Activated CD8-positive, alpha-beta memory T cell treated with anti-CD3 and anti-CD28 coated beads for 24 hours (primary cell): ENCODE data around the gene FABP7.
A peak's percentile ranks its signal among the peaks of the same experiment; 100 is the strongest.

ENCODE experiments used
- DNase-seq: peaks from one replicate; pipeline ENCODE4 v3.0.0-alpha.2; 2020

Gene FABP7

DNA sequence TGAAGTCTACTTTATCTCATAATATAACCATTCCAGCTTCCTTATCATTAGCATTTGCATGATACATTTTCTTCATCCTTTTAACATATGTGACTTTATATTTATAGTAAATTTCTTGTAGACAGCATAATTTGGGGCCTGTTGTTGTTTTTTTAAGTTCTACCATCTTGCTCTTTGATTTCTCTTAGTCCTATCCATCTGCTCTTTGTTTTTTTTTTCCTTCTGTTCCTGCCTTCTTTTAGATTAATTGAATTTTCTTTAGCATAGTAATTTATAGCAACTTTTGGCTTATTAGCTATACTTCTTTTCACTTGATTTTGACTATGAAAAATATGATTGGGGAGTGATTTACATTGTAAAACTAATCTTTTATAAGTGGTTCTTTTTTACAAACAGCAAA, 19.2 kb upstream of the FABP7 start:
- no peak for DNase-seq

DNA sequence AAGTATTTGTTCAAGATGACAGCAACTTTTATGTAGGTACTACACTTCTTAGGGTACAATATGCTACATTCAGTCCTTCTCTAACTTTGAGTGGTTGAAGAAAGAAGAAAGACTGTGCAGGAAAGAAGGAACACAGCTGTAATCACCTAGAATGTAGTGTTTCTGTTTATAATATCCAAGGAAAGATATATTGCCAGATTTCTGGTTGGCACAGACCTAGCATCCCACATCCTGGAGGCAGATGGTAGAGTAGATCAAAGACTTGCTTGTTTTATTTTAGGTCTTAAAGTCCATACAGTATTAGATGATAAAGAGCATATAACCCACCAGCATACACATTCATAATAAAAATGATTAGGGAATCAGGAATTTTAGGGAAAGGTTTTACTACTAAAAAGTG, 13.3 kb upstream of the FABP7 start:
- DNase-seq = no peak

DNA sequence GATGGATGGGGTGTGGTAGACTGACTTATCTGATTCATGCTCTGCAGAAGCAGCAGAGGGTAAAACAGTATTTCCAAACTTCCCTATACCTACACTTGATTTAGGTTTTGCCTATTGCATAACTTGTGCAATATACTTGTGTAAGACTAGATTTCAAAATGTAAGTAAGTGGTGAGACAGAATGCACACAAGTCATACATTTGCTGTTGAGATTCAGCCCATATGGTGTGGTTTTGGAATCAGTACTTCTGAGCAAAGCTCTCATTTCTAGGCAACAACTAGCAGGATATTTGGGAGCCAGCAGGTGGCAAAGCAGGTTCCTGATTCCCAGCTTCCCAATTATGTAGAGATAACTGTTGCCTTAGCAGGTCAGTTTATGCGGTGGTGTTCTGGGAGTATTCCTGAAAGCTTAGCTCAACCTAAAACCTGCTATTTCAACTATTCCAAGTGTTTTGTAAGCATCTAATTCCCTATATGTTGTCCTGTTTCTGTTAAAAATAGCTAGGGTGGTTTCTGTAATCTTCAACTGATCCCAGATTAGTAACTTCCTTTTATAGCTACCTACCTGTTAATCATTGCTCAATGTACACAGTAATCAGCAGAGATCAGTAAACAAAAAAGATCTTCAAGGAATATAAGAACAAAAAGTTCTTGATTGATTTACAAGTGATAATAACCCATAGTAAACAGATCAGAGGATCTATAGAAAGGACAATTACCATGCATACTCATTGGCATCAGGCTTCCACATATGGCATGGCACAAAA, 8.5 kb upstream of the FABP7 start:
- no peak for DNase-seq

DNA sequence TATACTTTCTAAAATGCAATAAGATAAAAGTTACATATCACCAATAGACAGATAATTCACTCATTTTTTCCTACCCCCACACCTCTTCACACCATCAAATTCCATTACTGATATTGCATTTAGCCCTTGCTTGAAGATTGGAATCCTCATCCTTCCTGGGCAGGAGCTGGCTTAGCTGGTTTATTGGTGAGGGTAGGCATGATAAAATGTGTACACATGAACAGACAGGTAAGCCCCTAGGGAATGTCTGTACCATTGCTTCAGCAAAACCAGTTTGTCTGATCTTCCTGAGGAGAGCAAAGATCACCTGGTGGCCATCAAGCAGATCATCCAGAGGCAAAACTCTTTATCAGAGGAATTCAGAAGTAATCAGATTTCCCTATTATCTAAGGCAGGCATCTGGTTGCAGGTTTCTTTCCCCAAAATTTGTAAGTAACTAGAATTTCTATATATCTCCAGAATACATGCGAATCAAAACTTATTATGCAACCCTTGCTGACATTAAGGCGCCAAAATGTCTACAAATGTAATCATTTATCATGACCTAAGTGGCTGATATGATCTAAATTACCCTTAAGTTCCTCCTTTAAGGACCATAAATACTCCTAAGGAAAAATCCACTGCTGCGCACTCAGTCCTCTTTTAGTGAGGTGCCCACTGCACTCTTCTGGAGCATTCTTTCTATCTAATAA, 6.6 kb upstream of the FABP7 start:
- DNase-seq = no peak

DNA sequence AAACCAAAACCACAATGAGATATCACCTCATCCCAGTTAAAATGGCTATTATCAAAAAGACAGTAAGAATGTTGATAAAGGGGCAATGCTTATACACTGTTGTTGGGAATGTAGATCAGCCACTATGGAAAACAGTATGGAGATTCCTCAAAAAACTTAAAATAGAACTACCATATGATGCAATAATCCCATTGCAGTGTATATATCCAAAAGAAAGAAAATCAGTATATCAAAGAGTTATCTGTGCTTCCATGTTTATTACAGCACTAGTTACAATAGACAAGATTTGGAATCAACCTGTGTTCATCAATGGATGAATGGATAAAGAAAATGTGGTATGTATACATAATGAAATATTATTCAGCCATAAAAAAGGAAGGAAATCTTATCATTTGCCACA, 3.5 kb upstream of the FABP7 start:
- DNase-seq = no peak

DNA sequence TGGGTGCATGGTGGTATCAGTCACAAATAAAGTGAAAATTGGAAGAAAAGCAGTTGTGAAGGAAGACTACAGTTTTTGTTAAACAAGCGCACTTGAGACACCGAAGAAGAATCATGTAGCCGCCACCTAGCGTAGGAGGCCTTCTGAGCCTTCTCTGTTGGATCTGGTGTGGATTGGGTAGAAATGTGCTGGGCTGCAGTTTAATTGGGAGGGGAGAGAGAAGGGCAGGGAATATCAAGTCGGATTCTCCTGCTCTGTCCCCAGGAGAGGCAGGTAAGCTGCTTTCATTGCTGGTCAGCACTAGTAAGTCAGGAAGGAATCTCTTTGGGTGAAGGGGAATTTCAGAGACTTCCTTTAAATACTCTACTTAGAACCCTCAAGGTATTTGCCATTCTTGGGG, 1.2 kb upstream of the FABP7 start:
- no peak for DNase-seq

DNA sequence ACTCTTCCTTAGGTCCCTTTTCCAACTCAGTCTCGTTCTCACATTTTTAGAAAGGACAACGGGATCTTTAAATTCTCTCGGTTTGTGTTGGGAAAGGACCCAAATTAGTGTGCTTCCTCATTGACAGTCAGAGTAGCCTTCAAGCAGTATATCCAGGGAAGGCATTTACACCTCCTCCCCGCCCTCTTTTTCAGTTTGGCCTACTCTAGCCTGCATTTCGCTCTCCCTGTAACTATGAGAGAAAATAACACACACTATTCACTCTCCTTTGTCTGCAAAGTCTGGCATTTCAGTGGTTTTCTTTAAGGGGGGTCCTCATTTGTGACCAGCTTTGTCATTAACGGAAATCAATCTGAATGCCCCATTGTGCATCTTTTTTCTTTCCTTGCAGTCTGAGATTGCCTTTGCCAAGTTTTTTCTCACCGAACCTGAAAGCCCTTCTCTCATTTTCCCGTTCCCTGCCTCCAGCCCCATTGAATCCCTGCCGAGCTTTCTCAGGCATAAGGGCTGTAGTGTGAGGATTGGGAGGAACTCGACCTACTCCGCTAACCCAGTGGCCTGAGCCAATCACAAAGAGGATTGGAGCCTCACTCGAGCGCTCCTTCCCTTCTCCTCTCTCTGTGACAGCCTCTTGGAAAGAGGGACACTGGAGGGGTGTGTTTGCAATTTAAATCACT, 393 bp upstream of the FABP7 start:
- no peak for DNase-seq

DNA sequence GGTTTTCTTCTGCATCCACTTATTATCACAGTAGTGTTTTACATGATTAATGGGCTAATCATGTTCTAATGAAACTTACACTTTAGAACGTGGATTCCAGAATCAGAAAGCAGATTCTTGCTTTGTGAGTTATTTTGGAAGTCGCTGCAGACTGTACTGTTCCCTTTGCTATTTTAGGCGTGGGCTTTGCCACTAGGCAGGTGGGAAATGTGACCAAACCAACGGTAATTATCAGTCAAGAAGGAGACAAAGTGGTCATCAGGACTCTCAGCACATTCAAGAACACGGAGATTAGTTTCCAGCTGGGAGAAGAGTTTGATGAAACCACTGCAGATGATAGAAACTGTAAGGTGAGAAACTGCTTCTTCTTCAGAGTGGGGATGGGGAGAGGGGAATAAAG, 598 bp downstream of the FABP7 start:
- no peak for DNase-seq

DNA sequence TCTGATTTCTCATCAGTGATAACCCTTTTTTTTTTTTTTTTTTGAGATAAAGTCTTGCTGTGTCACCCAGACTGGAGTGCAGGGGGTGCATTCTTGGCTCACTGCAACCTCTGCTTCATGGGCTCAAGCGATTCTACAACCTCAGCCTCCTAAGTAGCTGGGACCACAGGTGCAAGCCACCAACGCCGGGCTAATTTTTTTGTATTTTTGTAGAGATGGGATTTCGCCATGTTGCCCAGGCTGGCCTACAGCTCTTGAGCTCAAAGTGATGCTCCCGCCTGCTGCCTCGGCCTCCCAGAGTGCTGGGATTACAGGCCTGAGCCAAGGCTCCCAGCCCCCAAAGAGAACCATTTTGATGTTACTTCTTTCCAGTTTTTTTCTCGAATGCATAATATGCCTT, 2.2 kb downstream of the FABP7 start:
- DNase-seq = no peak

DNA sequence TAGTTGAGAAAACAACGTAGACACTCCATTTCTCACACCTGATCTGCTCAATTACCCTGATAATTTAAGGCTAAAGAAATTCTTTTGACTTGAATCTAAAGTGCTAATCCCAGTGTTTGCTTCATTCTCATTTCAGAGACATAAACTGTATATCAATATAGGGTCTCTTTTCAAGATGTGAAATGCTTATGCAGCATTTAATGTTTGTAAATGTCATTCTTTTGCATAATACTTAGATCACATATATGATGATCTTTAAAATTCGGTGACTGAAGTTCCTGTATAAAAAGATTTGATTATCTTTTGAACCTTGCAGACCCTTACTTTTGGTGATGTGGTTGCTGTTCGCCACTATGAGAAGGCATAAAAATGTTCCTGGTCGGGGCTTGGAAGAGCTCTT, 3.9 kb downstream of the FABP7 start:
- DNase-seq = no peak

DNA sequence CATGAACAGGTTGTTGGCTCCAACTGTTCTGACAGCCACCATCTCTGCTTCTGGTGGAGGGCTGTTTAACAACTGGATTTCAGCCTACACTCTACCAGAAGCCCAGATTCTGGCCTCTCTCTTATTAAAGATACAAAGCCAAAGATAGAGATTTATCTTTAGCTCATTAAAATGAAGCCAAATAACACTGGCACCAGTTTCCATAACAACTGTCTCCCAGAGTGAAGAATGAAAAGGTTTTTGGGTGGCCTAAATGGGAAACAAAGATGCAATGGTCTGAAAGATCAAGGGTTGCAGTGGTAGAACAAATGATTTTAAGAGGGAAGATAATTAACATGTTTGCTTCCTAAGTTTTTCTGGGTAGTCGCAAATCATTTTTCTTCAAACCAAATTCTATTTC, 6.4 kb downstream of the FABP7 start:
- no peak for DNase-seq

DNA sequence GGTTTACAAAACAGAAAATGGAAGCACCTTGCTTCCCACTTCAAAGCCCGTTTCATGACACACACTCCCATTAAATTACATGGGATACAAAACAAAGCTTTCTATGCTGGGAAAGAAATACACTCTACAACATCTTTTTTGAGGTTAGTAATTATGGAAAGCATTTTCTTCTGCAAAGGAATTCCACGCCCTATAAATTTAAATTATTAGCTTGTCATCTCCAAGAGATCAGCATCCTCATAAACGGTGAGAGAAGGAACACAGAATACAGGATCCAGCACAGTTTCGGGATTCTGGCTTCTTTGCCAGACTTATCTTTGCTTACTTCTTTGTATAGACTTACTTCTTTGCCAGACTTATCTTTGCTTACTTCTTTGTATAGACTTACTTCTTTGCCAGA, 8.2 kb downstream of the FABP7 start:
- no peak for DNase-seq

DNA sequence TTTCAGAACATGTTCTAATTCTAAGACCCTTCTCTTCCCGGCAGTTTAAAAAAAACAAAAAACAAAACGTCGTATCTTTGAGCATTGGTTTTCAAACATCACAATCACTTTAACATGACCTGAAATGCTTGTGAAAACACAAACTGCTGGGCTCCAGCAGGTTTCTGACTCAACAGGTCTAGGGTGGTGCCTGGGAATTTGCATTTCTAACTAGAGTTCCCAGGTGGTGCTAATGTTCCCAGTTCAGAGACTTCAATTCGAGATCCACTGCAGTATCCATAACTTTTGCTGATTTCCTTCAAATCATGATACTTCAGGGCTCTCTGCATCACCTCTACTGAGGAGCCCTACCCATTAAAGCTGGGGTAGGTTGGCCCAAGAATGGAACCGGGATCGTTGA, 8.7 kb downstream of the FABP7 start:
- no peak for DNase-seq

DNA sequence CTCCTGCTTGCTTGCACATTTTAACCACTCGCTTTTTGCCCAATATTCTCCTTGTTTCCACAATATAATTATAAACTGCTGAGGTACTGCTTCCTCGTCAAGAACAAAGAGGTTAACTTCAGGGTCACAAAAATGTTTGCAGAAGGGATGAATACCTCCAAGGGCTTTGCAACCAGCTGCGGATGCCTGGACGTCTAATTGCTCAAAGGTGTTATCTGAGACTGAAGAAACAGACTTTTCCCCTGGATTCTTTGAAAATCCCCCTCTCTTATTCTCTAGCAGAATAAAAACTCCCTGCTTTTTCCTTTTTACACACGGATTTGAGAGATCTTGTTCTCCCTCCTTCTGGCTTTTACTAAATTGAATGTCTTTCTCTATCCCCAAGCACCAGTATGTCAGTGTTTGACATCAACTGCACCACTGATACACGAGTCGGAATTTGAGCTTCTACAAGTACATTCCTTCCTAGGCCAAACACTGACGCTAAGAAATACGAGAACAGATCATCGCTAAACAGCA, 9.2 kb downstream of the FABP7 start:
- DNase-seq = no peak

DNA sequence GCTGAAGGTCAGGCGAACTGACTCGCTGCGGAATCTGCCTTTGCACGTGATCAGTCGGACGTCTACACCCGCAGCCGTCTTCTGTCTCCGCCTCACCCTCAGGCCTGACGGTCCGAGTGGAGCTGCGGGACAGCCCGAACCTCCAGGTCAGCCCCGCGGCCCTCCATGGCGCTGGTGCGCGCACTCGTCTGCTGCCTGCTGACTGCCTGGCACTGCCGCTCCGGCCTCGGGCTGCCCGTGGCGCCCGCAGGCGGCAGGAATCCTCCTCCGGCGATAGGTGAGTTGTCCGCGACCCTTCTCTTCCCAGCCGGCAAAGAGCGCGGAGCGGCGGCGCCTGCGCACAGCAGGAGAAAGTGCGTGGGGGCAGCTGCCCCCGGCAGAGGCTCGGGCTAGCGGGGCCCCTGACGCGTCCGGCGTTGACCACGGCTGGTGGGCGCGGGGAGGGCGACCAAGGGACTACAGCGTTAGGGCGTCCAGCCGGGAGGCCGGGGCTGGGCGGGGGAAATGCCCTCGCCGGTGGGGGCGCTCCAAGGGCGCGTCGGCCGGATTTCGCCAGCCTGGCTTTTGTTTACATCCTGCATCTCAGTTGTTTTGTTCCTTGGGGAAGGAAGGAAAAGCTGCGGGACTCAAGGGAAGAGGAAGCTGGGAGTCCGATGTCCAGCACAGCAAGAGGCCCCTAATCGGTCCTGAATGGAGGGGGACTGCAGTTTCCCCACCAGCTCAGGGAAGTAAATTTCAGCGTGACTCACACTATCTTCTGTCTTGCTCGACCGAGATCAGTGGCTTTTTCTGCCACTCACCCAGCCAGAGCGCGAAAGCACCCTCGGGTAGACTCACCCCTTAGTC, 9.9 kb downstream of the FABP7 start, which contains the start of gene SMPDL3A:
Gene SMPDL3A (plus strand): TSS at position 77 of the 846 bp plus-strand sequence. CDS start 89 bp downstream, at position 166.
- peak; percentile 66 for DNase-seq

DNA sequence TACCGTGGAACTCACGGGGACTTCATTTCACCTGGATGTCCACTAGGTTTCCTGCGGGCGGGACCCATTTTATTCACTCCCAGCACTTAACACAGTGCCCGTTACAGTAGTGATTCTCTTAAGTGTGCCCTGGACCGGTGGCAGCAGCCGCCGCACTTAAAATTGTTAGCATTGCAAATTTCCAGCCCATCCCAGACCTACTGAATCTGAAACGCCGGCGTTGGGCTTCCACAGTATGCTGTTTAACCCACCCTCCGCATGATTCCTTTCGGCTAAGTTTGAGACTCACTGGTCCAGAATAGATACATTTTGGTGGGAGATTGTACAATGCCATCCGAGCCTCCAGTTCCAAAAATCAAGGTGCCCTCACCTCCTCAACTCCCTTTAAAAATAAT, 10.5 kb downstream of the FABP7 start:
- no peak for DNase-seq

DNA sequence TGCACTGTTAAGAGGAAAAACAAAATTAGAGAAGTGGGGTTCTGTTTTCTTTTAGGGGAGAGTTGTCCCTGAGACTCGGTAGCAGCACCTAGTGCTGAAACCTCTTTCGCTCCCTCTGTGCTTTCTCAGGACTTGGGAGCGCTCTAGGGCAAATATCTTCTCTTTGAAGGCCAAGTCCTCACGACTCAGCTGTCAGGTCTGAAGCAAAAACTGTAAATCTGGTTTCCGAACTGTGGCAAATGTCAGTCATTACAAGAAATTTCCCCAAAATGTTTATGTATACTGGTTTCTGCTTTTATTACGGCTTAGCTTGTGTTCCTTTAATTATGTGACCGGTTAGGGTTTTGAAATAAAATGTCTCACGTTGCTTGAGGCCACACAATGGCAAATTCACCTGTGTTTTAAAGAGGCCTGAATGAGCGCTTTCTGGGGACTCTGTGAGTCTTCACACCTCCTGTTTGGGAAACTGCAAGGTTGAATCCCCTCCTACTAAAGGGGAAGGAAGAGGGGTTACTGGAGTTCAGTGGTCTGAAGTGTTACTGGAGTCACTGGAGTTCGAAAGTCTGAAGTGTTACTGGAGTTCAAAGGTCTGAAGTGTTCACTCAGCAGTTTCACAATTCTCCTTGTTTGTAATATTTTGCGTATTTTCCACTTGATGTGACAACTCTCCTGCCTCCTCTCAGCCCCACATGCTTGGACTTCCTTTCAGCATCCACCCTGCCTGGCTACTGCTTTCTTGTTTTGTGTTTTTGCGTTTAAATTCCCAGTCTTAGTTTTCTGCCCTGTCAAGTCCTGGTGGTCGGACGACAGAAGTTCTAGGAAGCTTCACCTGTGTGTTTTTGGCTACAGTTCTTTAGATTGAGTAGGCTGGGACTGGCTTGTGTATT, 11.2 kb downstream of the FABP7 start:
- DNase-seq = no peak

DNA sequence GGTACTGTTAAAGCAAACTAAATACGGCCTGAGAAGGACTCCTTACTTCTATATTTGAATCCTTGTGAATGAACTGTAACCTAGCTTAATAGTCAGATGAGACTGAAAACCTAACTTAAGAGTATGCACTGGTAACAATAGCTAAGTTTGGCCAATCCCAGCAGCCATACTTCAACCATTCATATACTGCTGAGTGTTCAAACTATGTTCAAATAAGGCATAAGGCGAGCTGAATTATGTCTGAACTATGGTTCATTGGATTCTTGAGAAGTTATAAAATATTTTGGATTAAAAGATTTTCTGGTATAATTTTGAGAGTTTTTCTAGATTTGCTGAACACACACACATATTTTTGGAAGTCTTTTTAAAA, 11.8 kb downstream of the FABP7 start:
- DNase-seq = no peak

DNA sequence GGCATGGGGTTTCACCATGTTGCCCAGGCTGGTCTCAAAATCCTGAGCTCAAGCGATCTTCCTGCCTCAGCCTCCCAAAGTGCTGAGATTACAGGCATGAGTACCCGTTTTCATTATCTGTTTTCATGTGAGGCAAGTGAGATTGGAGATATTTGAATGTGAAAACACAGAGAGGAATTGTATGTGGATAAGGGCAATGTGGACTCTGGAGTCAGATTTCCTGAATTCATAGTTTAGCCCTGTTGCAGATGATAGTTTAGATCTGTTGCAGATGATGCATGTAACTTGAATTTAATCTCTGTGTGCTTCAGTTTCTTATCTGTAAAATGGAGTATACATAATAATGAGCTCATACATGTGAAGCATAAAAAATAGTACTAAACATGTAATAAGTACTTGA, 13.2 kb downstream of the FABP7 start:
- DNase-seq = no peak

DNA sequence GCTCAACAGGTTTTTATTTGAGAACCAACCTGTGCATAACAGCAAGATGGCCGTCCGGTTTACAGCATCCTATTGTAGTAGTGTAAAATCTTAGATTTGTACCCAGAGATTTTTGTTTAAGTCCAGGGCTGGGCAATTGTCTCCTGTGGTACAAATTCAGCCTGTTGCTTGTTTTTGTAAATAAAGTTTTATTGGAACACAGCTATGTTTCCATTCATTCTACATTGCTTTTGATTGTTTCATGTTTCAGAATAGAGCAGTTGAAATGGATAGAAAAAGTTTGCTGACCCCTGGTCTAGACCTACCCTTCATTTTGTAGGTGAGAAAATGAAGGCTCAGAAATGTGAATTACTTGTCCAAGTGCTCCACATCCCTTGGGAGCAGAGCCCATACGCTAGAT, 18.0 kb downstream of the FABP7 start:
- no peak for DNase-seq

DNA sequence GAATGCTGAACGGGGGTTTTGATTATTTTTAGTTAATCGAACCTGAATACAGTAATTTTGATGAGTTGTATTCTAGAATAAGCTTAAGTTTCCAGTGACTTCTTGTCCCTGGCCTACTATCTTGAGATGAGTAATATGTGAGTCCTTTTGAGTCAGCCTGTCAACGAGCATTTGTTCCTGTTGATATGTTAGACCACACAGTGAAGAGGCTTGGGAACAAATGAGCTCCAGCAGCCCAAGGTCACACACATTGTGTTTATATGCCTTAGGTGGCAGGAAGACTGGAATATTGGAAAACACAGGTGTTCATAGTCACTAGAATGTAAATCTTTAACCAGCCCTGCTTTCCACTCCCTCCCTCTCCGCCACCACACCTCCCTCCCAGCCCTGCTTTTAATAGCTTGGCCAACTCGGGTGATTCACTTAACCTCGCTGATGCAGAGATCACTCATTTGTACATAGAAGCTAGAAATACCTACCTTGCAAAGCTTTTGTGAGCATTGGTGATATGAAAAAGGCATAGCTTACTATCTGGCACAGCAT, 18.7 kb downstream of the FABP7 start:
- DNase-seq = no peak
